PC-3 (cell line): ENCODE results near the gene MPI. TPM values are rescaled to one million over a fixed set of nuclear protein-coding genes. Genes with fewer than 3 reads are reported as not detected.
A peak's percentile ranks its signal among the peaks of the same experiment; 100 is the strongest.

Experiments
- ATAC-seq: fragments of 200-7000 bp; cut with Tn5 transposase; 2 replicates; pipeline ENCODE4 v1.9.1; 2020; ENCODE audit warnings: mild to moderate bottlenecking, moderate library complexity
- BruUV-seq: library from RNA; stranded (reverse); fragments of 400-500 nt; replicated peaks from 2 replicates; lab custom pipeline; 2021; lab: Mats Ljungman, UMichigan
- CTCF ChIA-PET: fragments of 300-600 bp; sonication (Branson Sonifier 250); formaldehyde crosslinking; loops from one replicate; lab custom pipeline; 2022; ENCODE audit warnings: antibody characterized with exemption; lab: Charles Lee
- POLR2A ChIA-PET: fragments of 300-600 bp; sonication (Branson Sonifier 250); formaldehyde crosslinking; loops from one replicate; lab custom pipeline; 2022; ENCODE audit warnings: antibody characterized with exemption; ENCODE audit not compliant: unreplicated experiment; lab: Charles Lee
- DNase-seq: peaks from one replicate; pipeline ENCODE4 v3.0.0-alpha.2; 2015
- H2AFZ ChIP-seq: fragments of 300-600 bp; sonication (generic); 2 replicates; pipeline ENCODE4 v1.6.0; 2016; ENCODE audit warnings: antibody characterized with exemption, low read length
- H3F3A ChIP-seq: fragments of 300-600 bp; sonication (generic); one replicate; pipeline ENCODE4 v1.6.0; 2017; ENCODE audit warnings: antibody characterized with exemption, low read length, control low read depth, mild to moderate bottlenecking; ENCODE audit not compliant: unreplicated experiment
- H3K27ac ChIP-seq: fragments of 300-600 bp; sonication (generic); 2 replicates; pipeline ENCODE4 v1.5.1; 2016; ENCODE audit warnings: mild to moderate bottlenecking, low read length
- H3K27me3 ChIP-seq: fragments of 300-600 bp; sonication (generic); 2 replicates; pipeline ENCODE4 v1.6.1; 2016; ENCODE audit warnings: low read length, mixed read lengths
- H3K36me3 ChIP-seq: fragments of 300-600 bp; sonication (generic); 2 replicates; pipeline ENCODE4 v1.6.1; 2016; ENCODE audit warnings: low read depth, mixed run types, low read length, mixed read lengths
- H3K4me1 ChIP-seq: fragments of 300-600 bp; sonication (generic); 2 replicates; pipeline ENCODE4 v1.5.1; 2016; ENCODE audit warnings: low read length; ENCODE audit not compliant: insufficient read depth
- H3K4me2 ChIP-seq: fragments of 300-600 bp; sonication (generic); 2 replicates; pipeline ENCODE4 v1.6.0; 2016; ENCODE audit warnings: low read length
- H3K4me3 ChIP-seq: fragments of 300-600 bp; sonication (generic); 2 replicates; pipeline ENCODE4 v1.5.1; 2016; ENCODE audit warnings: mild to moderate bottlenecking, low read length, mixed read lengths
- H3K79me2 ChIP-seq: fragments of 300-600 bp; sonication (generic); 2 replicates; pipeline ENCODE4 v1.6.1; 2017; ENCODE audit warnings: low read length, mixed read lengths
- H3K9ac ChIP-seq: fragments of 300-600 bp; sonication (generic); 2 replicates; pipeline ENCODE4 v1.6.0; 2016; ENCODE audit warnings: mild to moderate bottlenecking, low read length
- H3K9me2 ChIP-seq: fragments of 300-600 bp; sonication (generic); replicated peaks from 2 replicates; pipeline ENCODE4 v1.6.1; 2016; ENCODE audit warnings: mixed run types, low read length, mixed read lengths
- H3K9me3 ChIP-seq: fragments of 300-600 bp; sonication (generic); 2 replicates; pipeline ENCODE4 v1.6.1; 2016; ENCODE audit warnings: low read length, mixed read lengths
- H4K20me1 ChIP-seq: fragments of 300-600 bp; sonication (generic); 2 replicates; pipeline ENCODE4 v1.6.1; 2016; ENCODE audit warnings: low read length, mixed read lengths
- CTCF ChIP-seq: fragments of 300-600 bp; sonication (generic); conservative IDR thresholded peaks from 2 replicates; pipeline ENCODE4 v1.5.1; 2017; ENCODE audit warnings: antibody characterized with exemption, low read depth, mild to moderate bottlenecking, low read length
- EZH2 ChIP-seq: fragments of 300-600 bp; sonication (generic); IDR thresholded peaks from one replicate; pipeline ENCODE4 v1.6.1; 2017; ENCODE audit warnings: antibody characterized with exemption, mild to moderate bottlenecking, low read length; ENCODE audit not compliant: unreplicated experiment
- EZH2phosphoT487 ChIP-seq: fragments of 300-600 bp; sonication (generic); IDR thresholded peaks from 2 replicates; pipeline ENCODE4 v1.6.1; 2018; ENCODE audit warnings: mild to moderate bottlenecking, antibody characterized with exemption, low read length, borderline replicate concordance
- intact Hi-C: fragments of 100-400 bp; cut with micrococcal nuclease; formaldehyde crosslinking; loops from 2 replicates; pipeline ENCODE4 v1.9.0; 2023
- total RNA-seq: library from RNA; depleted of rRNA; stranded (reverse); fragments of >200 nt; gene quantifications from 2 replicates; pipeline ENCODE4 v1.2.3, GENCODE V29; 2014

MPI gene
- total RNA-seq, 1 experiment from 2014 or later, result 35.2 TPM

GRCh38 chr15:74843445-74843828, 46.4 kb upstream of the MPI start:
- BruUV-seq, result no TSS peak
- Histone ChIP-seq H3K27me3 (no peaks in the 10 kb centered on the region), H3K4me1 (peaks cover 14% of the 10 kb centered on the region), H3K9ac (peak overlapping the region; percentile 66), H3F3A (no peaks in the 10 kb centered on the region), H3K27ac (0 out of 2 replicates have a peak overlapping the region, but pooled peaks have one; percentile 8), H3K9me3 (no peaks in the 10 kb centered on the region), H4K20me1 (no peaks in the 10 kb centered on the region), H3K4me3 (peak overlapping the region; percentile 51; the same call in 1 of the 2 replicates), H3K79me2 (0 out of 2 replicates have a peak, but pooled peaks cover 5% of the 10 kb centered on the region), H3K4me2 (peak overlapping the region; percentile 74), H2AFZ (peak overlapping the region; percentile 62; the same call in 1 of the 2 replicates), H3K36me3 (no peaks in the 10 kb centered on the region), H3K9me2 (no peaks in the 10 kb centered on the region)
- intact Hi-C loops, result loop anchor here (10.0 kb wide), 1 partner anchor 61 kb away; the partner anchor contains the start of gene FAM219B
- TF ChIP-seq EZH2phosphoT487, result no peak
- no peak for TF ChIP-seq EZH2
- TF ChIP-seq CTCF, result no peak; the same call in 1 of the 2 replicates
- POLR2A ChIA-PET, result no interaction called here
- DNase-seq (no peak), ATAC-seq (no peak)
- CTCF ChIA-PET, result interaction anchor here (1.0 kb wide), 1 partner anchor 72 kb away, joined by 4 read pairs; no protein-coding TSS in a partner anchor

- Histone ChIP-seq H4K20me1 (no peaks in the 10 kb centered on the region), H3K4me3 (no peak overlapping the region), H3K9me3 (no peaks in the 10 kb centered on the region), H3K4me2 (no peak overlapping the region), H3K27me3 (no peaks in the 10 kb centered on the region), H3K79me2 (0 out of 2 replicates have a peak, but pooled peaks cover 5% of the 10 kb centered on the region), H3K36me3 (no peaks in the 10 kb centered on the region), H3K9me2 (no peaks in the 10 kb centered on the region), H3K4me1 (peaks cover 14% of the 10 kb centered on the region), H2AFZ (no peak overlapping the region), H3K27ac (no peak overlapping the region), H3F3A (no peaks in the 10 kb centered on the region), H3K9ac (no peak overlapping the region)
- intact Hi-C loops, result loop anchor here (10.0 kb wide), 1 partner anchor 61 kb away; the partner anchor contains the start of gene FAM219B
- ChIA-PET POLR2A (no interaction called here), CTCF (no interaction called here)
- no peak for TF ChIP-seq EZH2phosphoT487
- no peak for TF ChIP-seq EZH2
- TF ChIP-seq CTCF, result no peak
- BruUV-seq, result TSS peak; percentile 23
- ATAC-seq (no peak), DNase-seq (no peak)
These were observed 45.9 kb upstream of the MPI start for GRCh38 chr15:74843891-74844299.
